Ammon's horn (tissue), 1 donor: ENCODE data around the gene CPT1A.
"Not testable (repeated sequence)": the region's sequence is repeated elsewhere in the genome, so short reads cannot be mapped to it uniquely, and the experiment has no call there.

ENCODE experiments used
- DNase-seq: peaks from one replicate; pipeline ENCODE4 v3.0.0-alpha.2; 2016; ENCODE audit warnings: low spot score

The CPT1A gene

DNA sequence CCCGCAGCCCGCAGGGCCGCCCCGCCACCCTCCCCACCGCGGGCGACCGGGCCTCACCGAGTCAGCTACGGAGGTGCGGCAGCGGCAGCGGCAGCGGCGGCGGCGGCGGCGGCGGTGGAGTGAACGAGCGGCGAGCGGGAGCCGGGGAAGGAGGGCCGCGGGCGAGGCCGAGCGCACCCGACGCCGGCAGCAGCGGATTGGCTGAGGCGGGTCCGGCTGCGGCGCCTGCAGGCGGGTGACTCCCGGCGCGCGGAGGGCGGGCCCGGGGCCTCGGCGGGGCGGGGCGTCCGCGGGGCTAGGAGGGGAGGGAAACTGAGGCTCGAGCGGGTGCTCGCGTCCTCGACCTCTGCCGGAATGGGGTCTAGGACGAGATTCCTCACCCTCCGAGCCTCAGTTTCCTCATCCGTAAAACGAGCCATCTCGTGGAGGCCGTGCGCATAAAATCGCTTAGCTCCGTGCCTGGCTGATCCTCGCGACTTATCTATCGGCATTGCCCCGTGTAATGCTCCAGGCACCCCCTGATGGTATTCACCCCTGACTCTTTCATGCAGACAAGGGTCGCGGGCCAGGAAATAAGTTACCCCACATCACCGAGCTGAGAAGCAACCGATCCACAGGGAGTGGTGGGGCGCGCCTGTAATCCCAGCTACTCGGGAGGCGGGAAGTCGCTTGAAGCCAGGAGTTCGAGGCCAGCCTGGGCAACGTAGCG is at the start of gene CPT1A:
CPT1A (minus strand) TSS at position 199 of the 709 bp plus-strand sequence. CDS start 26,442 bp downstream, outside the sequence.
- peak; percentile 45 for DNase-seq

DNA sequence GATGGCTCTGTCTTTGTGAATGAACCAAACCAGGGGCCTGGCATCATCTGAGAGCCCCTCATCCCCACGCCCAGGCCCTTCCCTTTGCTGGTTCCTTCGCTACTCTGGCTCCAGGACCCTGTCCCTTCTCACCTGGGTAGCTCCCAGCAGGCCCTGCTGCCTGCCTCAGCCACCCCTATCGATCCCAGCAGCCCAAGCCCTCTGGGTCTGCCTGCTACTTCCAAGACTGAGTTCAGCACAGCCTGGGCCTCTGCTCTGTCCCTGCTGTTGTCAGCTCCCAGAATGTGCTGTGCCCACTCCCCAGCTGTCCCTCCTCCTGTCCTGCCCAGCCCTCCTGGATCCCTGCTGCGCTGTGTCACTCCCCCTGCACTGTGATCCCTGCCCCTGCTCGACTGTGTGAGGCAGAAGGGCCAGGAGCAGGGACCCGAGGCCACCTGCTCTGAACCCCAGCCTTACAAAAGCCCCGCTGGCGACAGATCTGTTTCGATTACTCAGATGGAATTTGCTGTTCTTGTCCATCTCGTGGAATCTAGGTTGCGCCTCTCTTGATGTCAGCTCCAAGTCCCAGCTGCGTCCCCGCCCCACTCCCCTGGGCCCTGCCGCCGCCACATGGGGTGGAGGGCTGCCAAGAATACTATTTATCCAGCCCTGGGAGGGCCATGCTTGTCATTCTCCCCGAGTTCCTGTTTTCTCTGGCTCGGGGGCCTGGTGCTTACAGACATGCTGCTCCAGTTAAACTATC is 48.9 kb upstream of the CPT1A start:
- peak; percentile 81 for DNase-seq

DNA sequence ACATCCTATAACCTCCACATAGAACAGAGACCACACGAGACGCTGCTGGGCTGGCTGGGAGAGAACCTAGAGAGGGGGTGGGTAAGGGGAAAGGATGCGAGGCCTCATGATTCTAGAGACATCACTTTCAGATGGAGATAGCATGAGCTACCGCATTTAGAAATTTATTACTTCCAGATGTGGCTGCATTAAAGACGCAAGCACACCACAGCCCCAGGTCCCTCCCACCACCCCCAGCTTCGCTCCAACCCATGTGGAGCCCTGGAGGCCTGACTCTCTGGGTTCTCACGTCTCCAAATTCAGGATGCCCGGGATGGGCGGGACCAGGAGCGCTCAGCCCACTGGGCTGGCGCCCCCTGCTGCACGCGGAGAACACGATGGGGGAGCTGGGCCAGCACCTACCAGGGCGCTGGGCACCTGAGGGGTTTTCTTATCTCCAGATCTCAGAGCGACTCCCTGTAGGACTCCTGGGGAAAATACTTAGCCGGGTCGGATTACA is 48.3 kb upstream of the CPT1A start:
- DNase-seq: no peak

DNA sequence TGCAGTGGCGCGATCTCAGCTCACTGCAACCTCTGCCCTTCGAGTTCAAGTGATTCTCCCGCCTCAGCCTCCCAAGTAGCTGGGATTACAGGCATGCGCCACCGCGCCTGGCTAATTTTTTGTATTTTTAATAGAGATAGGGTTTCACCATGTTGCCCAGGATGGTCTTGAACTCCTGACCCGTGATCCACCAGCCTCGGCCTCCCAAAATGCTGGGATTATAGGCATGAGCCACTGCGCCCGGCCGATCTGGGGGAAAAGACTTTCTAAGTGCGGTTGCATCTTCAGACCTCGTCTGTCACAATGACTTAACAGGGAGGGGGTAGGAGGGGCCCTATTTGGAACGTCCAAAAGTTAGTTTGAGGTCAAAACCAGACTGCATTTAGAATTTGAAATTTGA is 43.1 kb upstream of the CPT1A start:
- DNase-seq: not testable (repeated sequence)

DNA sequence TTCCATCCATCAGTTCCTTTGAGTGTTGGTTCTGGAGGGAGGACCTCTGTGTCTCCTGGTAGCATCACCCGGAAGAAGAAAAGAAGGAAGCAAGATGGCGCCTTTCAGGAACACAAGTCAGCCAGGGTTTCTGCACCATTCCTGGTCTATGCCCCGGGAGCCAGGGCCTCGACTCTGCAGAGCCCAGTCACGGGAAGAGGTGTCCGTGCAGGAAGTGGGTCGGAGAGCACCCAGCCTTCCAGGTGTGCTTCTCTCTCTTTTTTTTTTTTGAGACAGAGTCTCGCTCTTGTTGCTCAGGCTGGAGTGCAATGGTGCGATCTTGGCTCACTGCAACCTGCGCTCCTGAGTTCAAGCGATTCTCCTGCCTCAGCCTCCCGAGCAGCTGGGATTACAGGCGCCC is 40.7 kb upstream of the CPT1A start:
- no peak for DNase-seq

DNA sequence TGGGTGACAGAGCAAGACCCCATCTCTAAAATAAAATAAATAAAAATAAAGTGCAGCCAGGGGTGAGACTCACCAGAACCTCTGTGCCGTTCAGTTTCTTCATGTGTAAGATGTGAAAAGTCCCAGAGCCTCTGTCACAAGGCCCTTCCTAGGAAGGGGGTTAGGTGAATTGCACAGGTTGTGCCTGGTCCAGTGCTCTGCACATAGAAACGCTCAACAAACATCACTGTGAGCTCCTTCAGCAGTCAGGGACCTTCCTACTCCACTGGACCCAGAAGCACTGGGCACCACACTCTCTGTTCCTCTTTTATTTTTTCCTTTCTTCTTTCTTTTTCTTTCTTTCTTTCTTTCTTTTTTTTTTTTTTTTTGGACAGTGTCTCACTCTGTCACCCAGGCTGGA is 39.6 kb upstream of the CPT1A start:
- DNase-seq: no peak

DNA sequence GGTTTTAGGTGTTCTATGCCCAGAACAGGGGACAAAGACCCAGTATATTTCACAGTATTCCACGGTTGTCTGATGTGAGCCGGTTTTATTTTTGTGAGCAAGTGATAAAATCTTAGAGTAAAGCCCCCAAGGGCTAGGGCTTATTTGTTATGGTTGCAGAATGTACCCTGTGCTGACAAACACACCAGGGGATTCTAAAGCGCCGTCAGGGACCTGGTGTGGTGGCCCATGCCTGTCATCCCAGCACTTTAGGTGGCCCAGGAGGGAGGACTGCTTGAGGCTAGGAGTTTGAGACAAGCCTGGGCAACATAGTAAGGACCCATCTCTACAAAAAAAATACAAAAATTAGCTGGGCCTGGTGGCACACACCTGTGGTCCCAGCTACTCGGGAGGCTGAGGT is 39.1 kb upstream of the CPT1A start:
- no peak for DNase-seq

DNA sequence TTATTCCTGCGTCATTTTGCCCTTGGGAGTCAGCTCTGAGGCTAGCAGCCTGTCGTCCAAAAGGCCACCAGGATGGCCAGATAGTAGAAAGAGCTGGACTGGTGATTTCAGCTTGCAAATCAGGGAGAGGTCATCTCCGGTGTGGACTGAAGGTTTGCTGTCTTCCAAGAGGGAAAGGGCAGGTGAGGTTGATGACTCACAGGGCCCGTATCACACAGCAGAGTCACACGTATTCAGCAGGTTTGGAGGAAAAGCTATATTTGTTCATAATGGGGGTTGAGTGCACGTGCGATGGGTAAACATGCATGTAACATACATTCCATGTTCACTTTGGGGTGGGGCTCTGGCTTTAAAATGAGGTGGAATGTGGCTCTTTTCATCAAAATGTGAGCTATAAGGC is 36.3 kb upstream of the CPT1A start:
- no peak for DNase-seq

DNA sequence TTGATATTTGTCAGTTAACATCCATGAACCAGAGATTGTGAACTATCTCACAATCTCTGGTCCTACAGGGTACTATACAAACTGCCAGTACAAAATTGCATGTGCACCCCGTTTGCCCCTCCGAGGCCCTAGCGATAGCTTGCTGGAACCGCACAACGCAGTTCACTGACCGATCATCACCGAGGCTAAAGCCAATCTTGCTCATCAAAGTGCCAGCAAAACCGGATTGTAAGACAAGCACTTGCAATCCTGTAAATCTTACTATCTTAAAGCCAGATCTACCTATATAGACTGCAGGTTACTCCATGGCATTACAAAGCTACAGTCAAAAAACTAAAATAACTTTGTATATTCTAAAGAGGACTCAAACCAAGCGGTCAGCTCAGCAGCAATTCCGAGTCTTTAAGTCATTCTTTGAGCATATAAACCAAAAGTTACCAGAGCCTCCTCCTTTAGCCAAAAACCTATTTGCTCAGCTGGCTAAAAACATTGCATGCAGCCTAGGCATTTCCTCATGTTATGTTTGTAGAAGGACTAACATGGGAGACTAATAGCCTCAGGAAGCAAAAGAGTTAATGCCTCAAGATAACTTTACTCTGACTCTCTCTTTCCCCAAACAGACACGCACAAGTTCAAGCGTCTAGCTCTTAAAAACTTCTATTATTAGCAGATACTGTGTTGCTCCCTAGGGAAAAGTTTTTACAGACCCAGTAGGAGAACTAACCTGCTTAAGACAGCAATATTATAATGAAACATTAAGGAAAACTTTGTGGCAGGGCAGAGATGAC is 30.7 kb upstream of the CPT1A start:
- DNase-seq: no peak

DNA sequence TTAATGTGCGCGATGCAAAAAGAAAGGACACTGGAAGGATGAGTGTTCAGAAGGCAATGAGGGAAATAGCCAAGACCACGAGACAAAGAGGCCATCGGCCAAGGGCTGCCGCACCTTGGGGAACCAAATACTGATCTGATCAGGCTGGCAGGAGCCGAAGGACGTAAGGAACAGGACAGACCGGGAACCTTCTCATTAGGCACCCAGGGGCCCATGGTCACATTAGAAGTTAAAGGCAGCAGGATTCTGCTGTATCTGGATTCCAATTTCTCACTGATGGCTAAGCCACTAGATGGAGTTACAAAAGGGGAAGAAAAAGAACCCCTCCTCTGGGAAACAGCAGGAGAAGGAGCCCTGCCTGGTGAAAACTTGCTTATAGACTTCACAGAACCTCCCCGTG is 28.8 kb upstream of the CPT1A start:
- no peak for DNase-seq

DNA sequence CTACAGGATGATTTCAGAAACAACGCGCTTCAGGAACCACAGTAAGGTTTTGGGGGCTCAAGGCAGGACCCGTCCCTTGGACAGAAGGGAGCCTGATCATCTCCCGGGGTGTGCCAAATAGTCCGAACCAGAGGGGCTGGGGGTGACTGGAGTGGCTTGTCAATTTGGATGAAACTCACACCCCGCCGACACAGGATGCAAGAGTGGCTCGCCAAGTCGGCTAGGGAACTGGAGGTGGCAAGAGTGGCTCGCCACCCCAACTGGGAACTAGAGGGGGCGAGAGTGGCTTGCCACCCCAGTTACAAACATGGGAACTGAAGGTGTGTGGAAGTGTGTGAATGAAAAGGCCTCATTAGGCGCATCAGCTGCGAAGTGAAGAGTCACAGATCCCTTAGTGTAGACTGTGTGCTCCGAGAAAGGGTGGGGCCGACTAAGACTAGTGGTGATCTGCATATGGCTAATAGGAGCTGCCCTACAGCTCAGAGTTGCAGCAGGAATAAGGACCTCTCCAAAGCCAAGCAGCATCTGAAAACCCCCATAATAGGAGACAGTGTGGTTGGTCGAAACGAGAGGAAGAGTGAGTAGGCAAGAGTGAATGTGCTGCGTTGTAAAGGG is 26.6 kb upstream of the CPT1A start:
- no peak for DNase-seq

DNA sequence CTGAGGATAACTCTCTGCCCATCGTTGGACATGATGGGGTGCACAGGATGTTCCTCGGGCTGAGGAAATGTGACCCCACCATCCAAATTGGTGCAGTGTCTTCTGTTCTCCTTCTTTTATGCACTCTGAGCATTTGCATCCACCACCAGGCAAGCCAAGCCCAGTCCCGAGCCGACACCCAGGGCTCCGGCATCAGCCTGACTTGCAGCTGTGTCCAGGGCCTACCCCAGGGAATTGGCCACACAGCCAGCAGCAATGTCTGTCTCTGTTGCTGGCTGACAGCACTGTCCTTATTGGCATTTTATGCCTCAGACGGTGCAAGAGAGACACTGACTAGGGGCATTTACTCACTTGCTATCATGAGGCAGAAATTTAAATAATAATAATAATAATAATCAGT is 25.4 kb upstream of the CPT1A start:
- no peak for DNase-seq

DNA sequence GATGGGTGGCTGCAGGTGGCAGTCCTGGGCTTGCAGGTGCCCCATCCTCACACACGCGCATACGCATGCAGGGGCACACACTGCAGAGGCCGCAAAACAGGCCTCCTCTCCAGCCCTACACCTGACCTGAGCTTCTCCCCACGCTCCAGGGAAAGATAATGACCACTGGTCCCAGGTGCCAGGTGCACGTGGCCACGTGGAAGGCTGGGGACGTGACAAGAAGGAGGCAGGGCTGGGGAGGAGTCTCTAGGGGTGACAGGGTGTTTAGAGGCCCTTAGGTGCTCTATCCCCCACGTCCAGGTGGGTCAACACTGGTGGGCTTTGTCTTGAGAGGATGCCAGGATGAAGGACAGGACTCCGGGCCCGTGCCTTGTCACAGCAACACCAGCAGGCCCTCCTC is 23.5 kb upstream of the CPT1A start:
- no peak for DNase-seq

DNA sequence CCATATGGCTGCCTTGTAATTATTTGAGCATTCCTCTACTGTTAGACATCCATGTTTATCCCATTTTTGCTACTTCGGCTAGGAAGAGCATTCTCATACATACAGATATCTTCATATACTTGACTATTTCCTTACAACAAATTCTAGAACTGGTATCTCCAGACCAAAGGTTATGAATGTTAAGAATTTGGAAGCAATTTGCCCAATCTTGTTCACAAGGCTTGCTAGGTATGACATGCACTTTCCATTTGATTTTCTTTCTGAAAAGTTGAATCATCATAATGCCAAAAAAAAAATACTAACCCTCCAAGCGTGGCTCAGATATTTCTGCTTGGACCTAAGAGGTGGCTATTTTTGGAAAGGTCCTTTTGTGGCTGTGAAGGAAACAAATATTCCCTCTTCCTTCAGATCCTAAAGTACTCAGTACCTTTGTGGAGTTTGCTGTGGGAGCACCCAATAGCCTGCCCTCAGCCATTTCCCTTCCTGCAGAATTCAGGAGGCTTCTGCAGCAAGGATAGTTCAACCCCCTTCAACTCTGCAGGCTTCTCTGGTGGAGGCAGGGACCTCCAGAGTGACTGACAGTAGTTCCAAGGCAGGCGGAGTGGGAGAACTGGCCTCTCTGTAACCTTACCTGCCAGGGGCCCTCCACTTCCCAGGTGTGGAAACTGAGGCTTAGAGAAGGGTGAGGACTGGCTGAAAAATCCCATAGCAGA is 22.0 kb upstream of the CPT1A start:
- no peak for DNase-seq

DNA sequence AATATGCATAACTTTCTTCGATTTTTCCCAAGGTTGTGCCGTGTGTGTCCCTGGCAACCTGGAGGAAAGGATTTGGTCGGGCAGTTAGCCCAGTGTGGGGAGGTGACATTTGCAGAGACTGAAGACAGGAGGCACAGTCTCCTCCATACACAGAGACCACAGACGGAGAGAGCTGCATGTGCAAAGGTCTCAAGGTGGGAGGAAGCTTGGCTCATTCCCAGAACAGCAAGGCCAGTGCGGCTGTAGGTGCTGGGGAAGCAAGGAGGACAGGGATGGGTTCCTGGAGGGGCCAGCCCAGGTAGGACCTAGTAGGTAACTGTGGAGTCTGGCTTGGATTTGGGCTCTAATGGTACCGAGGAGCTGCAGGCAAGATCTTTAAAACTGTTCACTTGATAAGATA is 20.7 kb upstream of the CPT1A start:
- no peak for DNase-seq

DNA sequence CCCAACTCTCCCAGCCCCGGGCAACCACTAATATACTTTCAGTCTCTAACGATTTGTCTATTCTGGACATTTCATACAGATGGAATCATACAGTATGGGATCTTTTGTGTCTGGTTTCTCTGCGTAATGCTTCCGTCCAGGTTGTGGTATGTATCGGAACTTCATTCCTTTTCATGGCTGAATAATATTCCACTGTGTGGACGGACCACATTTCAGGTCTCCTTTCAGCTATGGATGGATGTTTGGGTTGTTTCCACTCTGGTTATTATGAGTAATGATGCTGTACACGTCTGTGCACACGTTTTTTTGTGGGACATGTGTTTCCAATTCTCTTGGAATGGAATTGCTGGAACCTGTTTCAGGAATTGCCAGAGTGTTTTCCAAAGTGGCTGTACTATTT is 17.4 kb upstream of the CPT1A start:
- no peak for DNase-seq

DNA sequence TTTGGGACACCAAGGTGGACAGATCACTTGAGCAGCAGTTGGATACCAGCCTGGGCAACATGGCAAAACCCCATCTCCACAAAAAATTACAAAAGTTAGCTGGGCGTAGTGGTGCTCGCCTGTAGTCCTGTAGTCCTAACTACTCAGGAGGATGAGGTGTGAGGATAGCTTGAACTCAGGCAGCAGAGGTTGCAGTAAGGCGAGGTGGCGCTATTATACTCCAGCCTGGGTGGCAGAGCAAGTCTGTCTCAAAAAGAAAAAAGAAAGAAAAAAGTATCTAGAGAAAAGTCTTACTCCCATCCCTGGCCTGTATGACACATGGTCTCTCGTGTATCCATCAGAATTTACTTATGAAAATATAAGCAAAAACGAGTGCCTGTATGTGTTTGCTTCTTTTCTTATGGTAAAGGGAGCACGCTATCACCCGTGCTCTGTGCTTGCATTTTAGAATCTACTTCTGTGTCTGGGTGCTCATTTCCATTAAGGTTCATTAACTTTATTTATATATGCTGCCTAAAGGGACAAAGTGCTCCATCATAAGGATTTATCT is 15.4 kb upstream of the CPT1A start:
- no peak for DNase-seq

DNA sequence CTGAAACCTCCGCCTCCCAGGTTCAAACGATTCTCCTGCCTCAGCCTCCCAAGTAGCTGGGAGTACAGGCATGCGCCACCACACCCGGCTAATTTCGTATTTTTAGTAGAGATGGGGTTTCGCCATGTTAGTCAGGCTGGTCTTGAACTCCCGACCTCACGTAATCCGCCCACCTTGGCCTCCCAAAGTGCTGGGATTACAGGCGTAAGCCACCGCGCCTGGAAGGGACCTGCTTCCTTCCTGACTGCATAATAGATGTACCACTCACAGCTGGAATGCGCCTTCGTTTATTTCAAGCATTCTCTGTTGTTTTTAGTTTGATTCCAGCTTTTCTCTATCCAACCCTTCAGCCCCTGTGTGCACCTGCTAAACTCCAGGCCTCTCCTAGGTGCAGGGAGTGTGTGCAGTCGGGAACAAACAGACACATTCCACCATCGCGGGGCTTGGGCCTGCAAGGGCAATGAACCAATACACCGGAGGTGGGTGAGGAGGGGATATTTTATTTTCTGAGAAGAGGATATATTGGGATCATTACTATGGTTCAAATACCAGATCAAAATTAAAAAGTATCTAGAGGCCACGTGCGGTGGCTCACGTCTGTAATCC is 14.8 kb upstream of the CPT1A start:
- not testable (repeated sequence) for DNase-seq

DNA sequence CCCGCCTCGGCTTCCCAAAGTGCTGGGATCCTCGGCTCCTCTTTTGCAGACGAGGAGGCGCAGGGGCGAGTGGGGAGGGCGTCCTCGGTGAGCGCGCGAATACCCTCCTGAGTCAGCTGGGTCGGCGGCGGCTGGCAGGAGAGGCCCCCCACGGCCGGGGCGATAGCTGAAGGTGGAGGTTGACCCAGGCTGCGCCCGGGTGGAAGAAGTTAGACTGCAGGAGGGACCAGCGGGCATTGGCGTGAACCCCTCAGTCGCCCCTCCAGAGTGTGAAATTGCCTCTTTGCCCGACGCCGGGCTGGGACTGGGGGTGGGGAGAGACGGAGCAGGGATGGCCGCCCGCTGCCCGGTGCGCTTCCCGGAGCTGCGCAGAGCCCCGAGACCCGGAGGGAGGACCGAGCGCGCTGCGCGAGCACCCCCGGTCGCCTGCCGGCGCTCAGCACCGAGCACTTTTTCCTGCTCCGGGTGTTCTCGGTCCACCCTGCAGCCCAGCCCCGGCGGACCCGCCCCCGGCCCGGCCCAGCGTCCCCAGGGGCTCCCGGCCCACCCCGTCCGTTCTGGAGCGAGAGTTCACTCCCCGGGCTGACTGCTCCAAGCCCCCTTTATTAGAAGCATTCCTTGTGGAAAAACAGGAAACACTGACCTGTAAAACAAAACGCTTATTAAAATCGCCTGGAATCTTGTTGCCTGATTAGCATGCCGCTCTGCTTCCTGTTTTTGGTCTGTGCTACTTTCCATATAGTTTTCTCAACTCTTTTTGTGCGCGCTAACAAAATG is 13.7 kb upstream of the CPT1A start:
- DNase-seq: no peak
